ENCODE measurements around the gene NUDT4. TPM values are rescaled to one million over a fixed set of nuclear protein-coding genes. Genes with fewer than 3 reads are reported as not detected.
A peak's percentile ranks its signal among the peaks of the same experiment; 100 is the strongest.

The NUDT4 gene
- polyA plus RNA-seq, 3 donors = 20.7 to 43.8 (median 35.6) TPM

DNA sequence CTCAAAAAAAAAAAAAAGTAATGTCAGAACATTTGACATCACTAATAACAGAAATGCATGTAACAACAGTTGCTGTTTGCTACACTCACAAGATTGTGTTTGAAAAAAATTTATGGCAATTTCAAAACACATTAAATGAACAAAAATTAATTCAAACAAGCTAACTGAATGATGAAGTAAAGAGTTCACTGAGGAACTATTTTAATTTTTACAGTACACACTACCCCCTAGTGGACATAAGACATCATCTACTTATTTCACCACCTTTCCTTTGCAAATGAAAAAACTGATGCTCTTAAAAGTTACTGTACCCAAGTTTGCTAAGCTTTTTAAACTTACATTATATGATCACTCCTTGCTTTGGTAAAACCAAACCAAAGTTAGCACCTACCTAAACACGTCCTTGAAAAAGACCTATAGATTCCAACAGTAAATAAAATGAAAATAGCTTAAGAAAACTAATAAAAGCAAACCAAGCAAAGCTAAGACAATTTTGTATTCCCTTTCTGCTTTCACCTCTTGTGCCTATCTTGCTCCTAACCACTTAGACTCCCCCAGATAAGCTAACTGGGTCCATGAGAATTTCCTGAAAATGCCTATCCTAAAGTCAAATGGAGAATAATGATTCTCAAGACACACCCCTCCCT lies 41.8 kb downstream of the NUDT4 start:
- no peaks in the 10 kb centered on the region for H3K9me3 ChIP-seq (replicated peaks in 1 of 2; ENCODE audit: control insufficient read depth in 1 of 2, insufficient read depth in 1 of 2, low read length in 2 of 2)
- Mint-ChIP-seq H3K36me3 (peaks cover 0 to 5% of the 10 kb centered on the region in 2 donors), H3K27ac (no peak overlapping the region), H3K27me3 (ENCODE audit: low read depth in 3 of 3) (no peaks in the 10 kb centered on the region), H3K4me1 (peaks cover 35% of the 10 kb centered on the region), H3K9me3 (no peaks in the 10 kb centered on the region), H3K4me3 (no peak overlapping the region)
- intact Hi-C loops (cut with micrococcal nuclease) = no loop called here
- peak; percentile 34 to 69 (median 44) for DNase-seq
- H3K27ac ChIP-seq (ENCODE audit: low read depth in 1 of 2, low read length in 2 of 2) = no peak overlapping the region
- peaks cover 100% of the 10 kb centered on the region for H3K79me2 ChIP-seq (ENCODE audit: insufficient read depth, low read length)
- H4K20me1 ChIP-seq (ENCODE audit: insufficient read depth, low read length) = peaks cover 97% of the 10 kb centered on the region
- no peak overlapping the region for H3K9ac ChIP-seq (ENCODE audit: insufficient read depth, low read length, poor library complexity, severe bottlenecking)
- H3K4me1 ChIP-seq (ENCODE audit: control insufficient read depth in 1 of 2, insufficient read depth in 2 of 2, low read length in 2 of 2) = peaks cover 0 to 4% of the 10 kb centered on the region in 2 donors
- H3K27me3 ChIP-seq (ENCODE audit: control insufficient read depth in 2 of 2, insufficient read depth in 2 of 2, low read length in 2 of 2) = no peaks in the 10 kb centered on the region
- no peak overlapping the region for H3K4me3 ChIP-seq (replicated peaks in 1 of 3; ENCODE audit: low read depth in 2 of 3, low read length in 3 of 3)
- WGBS (ENCODE audit: insufficient coverage) = no CpG with 5 or more reads among the region's 1 CpG
- no peak overlapping the region for H2AFZ ChIP-seq (ENCODE audit: insufficient read depth, low read depth, low read length, poor library complexity, severe bottlenecking)
- H3K4me2 ChIP-seq (replicated peaks; ENCODE audit: extremely low read depth, low read length, poor library complexity, severe bottlenecking) = no peak overlapping the region
- TF ChIP-seq, protein P1, sequence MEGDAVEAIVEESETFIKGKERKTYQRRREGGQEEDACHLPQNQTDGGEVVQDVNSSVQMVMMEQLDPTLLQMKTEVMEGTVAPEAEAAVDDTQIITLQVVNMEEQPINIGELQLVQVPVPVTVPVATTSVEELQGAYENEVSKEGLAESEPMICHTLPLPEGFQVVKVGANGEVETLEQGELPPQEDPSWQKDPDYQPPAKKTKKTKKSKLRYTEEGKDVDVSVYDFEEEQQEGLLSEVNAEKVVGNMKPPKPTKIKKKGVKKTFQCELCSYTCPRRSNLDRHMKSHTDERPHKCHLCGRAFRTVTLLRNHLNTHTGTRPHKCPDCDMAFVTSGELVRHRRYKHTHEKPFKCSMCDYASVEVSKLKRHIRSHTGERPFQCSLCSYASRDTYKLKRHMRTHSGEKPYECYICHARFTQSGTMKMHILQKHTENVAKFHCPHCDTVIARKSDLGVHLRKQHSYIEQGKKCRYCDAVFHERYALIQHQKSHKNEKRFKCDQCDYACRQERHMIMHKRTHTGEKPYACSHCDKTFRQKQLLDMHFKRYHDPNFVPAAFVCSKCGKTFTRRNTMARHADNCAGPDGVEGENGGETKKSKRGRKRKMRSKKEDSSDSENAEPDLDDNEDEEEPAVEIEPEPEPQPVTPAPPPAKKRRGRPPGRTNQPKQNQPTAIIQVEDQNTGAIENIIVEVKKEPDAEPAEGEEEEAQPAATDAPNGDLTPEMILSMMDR (IDR thresholded peaks at IDR 0.05) = peak; percentile 77
- no peaks in the 10 kb centered on the region for H3K36me3 ChIP-seq (replicated peaks in 1 of 2; ENCODE audit: control insufficient read depth in 1 of 2, insufficient read depth in 2 of 2, low read length in 2 of 2)

DNA sequence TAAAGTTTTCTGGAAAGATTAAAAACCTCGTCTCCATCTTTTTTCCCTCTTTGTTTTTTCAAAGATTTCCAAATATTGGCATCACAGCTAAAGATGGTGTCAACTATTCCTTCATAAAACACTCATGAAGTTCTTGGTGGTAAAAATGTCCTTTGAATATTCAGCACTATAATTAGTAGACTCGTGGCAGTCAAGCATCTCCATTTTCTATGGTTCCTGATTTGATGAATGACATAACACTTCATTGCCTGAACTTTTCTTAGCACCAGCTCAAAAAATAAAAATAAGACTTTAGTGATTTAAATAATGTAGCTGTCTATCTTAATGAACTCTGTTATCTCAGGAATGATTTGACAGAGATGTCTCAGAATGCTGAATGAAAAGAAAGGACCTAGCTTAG lies 44.3 kb downstream of the NUDT4 start:
- intact Hi-C loops (cut with micrococcal nuclease) = no loop called here
- peaks cover 14 to 18% of the 10 kb centered on the region in 2 donors for H3K4me1 ChIP-seq (ENCODE audit: control insufficient read depth in 1 of 2, insufficient read depth in 2 of 2, low read length in 2 of 2)
- peaks cover 100% of the 10 kb centered on the region for H3K79me2 ChIP-seq (ENCODE audit: insufficient read depth, low read length)
- H3K4me2 ChIP-seq (replicated peaks; ENCODE audit: extremely low read depth, low read length, poor library complexity, severe bottlenecking) = no peak overlapping the region
- H3K36me3 ChIP-seq (replicated peaks in 1 of 2; ENCODE audit: control insufficient read depth in 1 of 2, insufficient read depth in 2 of 2, low read length in 2 of 2) = no peaks in the 10 kb centered on the region
- DNase-seq = no peak
- H3K4me3 ChIP-seq (replicated peaks in 1 of 3; ENCODE audit: low read depth in 2 of 3, low read length in 3 of 3) = no peak overlapping the region
- no peak overlapping the region for H2AFZ ChIP-seq (ENCODE audit: insufficient read depth, low read depth, low read length, poor library complexity, severe bottlenecking)
- Mint-ChIP-seq H3K4me3 (no peak overlapping the region), H3K4me1 (peaks cover 43% of the 10 kb centered on the region), H3K27ac (peak overlapping the region in 1 of 7 donors; percentile 6), H3K36me3 (peaks cover 0 to 5% of the 10 kb centered on the region in 2 donors), H3K27me3 (ENCODE audit: low read depth in 3 of 3) (no peaks in the 10 kb centered on the region), H3K9me3 (no peaks in the 10 kb centered on the region)
- no peak overlapping the region for H3K27ac ChIP-seq (ENCODE audit: low read depth in 1 of 2, low read length in 2 of 2)
- no peak overlapping the region for H3K9ac ChIP-seq (ENCODE audit: insufficient read depth, low read length, poor library complexity, severe bottlenecking)
- no CpG with 5 or more reads among the region's 2 CpGs for WGBS (ENCODE audit: insufficient coverage)
- TF ChIP-seq, protein P1 (IDR thresholded peaks at IDR 0.05) = no peak
- peaks cover 97% of the 10 kb centered on the region for H4K20me1 ChIP-seq (ENCODE audit: insufficient read depth, low read length)
- no peaks in the 10 kb centered on the region for H3K9me3 ChIP-seq (replicated peaks in 1 of 2; ENCODE audit: control insufficient read depth in 1 of 2, insufficient read depth in 1 of 2, low read length in 2 of 2)
- H3K27me3 ChIP-seq (ENCODE audit: control insufficient read depth in 2 of 2, insufficient read depth in 2 of 2, low read length in 2 of 2) = no peaks in the 10 kb centered on the region
